ENCODE data around the gene GNB1.
"Not testable (repeated sequence)": the region's sequence is repeated elsewhere in the genome, so short reads cannot be mapped to it uniquely, and the experiment has no call there.

Gene GNB1

DNA sequence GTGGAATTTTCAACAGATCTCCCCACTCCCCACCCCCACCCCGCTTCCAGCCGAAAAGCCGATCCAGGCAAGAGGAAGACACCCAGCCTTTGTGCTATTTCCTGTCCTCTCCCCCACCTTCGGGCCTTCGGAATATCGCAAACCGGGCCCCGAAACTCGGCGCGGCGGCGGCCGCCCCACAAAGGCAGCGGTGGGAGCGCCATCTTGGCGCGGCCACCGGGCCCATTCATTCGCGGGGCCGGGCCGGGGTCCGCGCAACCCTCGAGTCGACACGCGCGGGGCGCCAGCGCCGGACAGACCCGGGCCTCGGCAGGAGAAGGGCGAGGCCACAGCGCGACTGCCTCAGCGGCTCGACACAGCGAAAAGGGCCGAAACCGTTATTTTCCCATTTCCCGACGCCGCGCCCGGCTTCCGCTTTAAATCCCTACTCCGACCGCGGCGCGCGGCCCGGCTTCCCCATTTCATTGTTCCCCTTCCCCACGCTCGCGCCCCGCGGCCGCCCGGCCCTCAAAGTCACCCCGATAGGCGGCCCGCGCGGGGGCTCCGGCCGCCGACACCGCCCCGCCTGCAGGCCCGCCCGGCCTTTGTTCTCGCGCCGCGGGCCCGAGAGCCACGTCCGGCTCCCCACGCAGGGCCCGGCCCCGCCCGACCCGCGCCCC lies 911 bp downstream of the GNB1 start:
- peak; percentile 58 for DNase-seq (ENCODE audit: low spot score)

DNA sequence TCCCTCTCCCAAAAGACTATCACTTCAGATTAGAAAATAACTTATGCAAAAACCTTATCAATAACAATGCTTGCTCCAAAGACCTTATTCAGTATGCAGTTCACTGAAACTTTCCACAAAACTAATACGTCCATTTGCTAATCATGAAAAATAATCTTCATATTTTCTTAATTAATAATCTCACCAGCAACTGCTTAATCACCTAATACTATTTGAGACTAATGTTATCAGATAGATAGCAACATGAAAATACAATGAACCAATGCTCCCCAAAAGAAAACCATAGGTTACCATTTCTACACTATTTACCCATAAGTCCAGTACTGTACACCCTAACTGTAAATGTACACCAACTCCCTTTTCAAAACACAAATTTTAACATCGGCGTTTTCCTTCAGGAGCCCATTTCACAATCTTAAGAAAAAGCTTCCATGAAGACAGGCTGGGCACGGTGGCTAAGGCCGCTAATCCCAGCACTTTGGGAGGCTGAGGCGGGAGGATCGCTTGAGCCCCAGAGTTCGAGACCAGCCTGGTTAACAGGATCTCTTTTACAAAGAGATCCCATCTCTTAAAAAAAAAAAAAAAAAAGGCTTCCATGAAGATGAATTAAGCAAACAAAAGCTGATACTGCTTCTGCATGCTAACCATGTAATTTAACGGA lies 1.7 kb downstream of the GNB1 start:
- no peak for DNase-seq (ENCODE audit: low spot score)

DNA sequence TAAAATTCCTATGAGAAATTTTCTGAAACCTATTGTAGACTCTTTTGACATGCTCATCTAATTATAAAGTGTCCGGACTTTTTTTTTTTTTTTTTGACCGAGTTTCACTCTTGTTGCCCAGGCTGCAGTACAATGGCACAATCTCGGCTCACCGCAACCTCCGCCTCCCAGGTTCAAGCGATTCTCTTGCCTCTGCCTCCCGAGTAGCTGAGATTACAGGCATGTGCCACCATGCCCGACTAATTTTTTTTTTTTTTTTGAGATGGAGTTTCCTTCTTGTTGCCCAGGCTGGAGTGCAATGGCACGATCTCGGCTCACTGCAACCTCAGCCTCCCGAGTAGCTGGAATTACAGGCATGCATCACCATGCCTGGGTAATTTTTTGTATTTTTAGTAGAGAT lies 7.0 kb downstream of the GNB1 start:
- not testable (repeated sequence) for DNase-seq (ENCODE audit: low spot score)

DNA sequence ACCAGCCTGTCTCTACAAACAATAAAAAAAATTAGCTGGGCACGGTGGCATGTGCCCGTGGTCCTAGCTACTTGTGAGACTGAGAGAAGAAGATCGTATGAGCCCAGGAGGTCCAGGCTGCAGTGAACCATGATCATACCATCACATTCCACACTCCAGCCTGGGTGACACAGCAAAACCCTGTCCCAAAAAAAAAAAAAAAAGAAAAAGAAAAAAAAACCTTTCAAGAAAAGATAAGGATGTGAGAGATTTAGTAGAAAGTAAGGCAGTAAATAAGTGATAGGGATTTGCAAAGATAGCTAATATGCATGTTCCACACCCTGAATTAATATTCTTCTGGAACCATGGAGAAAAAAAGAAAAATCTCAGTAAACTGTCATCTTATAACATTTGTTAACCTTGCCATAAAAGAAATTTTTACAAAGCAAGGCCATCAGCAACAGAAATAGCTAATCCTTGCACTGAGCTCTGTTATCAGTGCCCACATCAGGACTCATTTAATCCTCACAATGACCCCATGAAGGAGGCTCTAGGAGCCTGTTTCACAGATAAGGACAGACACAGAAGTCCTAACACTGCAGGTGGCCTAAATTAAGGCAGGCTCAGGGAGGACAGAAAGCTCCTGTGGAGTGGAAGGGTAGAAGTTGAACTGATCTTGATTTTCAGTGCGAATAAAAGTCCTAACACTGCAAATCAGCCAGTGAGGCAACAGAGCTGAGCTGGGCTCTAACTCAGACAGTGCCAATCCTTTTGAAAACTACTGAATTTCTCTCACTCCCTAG lies 7.6 kb downstream of the GNB1 start:
- DNase-seq (ENCODE audit: low spot score) = no peak

- DNase-seq (ENCODE audit: low spot score) = no peak
Observed at GRCh38 chr1:1881727-1882126, 9.2 kb downstream of the GNB1 start.

DNA sequence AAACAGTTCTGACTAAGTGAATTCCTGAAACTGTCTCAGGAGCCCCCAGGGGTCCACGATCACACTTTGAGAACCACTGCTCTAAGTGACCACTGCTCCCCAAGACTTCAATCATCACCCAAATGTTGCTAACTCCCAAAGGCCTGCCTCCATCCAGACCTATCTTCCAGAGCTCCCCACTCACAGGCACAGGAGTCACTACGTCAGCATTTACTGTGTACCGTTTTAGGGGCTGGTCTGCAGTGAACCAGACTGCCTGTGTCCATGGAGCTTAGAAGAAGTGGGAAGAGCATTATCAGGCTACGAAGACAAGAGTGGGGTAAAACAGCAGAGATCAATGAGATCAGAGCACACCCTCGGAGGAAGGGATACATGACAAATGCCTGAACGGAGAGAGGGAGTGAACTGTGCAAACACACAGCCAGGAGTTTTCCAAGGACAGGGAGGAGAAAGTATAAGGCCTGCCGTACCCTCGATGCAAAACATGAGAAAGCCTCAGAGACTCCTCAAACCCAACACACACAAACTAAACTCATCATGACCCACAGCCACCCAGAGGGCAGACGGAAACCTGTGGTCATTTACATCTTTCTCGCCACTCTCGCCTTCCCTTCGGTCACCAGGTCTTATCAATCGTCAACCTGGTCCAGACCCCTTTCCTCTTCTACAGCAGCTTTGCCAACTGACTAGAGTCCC lies 10.1 kb downstream of the GNB1 start:
- no peak for DNase-seq (ENCODE audit: low spot score)

GRCh38 chr1:1879942-1880341 lies 10.9 kb downstream of the GNB1 start:
- DNase-seq (ENCODE audit: low spot score) = no peak

DNA sequence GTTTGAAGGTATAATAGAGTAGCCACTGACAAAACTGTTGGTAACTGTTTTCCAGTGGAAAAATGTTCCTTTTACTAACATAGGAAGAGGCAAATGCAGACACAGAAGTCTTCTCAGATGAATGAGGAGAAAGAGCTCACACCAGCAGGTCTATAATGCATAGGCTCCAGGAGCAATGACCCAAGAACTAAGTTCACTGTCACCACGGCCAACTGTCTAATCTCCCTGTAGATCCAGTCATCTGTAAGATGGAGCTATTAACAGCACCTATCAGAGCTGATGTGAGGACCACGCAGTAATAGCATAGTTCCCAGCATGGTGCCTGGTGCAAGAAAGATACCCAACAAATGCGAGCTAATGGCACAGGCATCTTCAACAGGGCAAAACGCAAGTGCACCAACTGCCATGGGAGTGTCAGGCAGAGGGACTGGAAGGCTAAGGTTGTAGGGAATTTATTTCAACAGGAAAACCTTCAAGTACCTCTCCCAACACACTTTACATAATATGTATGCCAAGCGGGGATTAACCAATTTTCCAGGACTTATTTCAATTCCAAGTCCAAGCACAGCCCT lies 12.9 kb downstream of the GNB1 start:
- DNase-seq (ENCODE audit: low spot score) = no peak

- no peak for DNase-seq (ENCODE audit: low spot score)
Observed at GRCh38 chr1:1876335-1876930, 14.5 kb downstream of the GNB1 start.

GRCh38 chr1:1875932-1876331 lies 15.0 kb downstream of the GNB1 start:
- DNase-seq (ENCODE audit: low spot score) = no peak

DNA sequence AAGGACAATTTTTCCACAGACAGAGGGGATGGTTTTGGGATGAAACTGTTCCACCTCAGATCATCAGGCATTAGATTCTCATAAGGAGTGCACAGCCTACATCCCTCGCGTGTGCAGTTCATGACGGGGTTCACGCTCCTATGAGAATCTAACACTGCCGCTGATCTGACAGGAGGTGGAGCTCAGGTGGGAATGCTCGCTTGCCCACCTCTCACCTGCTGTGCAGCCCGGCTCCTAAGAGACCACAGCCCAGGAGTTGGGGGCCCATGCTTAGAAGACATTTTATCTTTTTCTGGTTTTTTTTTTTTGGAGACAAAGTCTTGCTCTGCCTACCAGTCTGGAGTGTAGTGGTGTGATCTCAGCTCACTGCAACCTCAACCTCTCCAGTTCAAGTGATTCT lies 16.0 kb downstream of the GNB1 start:
- no peak for DNase-seq (ENCODE audit: low spot score)

GRCh38 chr1:1873186-1873585 lies 17.7 kb downstream of the GNB1 start:
- no peak for DNase-seq (ENCODE audit: low spot score)

DNA sequence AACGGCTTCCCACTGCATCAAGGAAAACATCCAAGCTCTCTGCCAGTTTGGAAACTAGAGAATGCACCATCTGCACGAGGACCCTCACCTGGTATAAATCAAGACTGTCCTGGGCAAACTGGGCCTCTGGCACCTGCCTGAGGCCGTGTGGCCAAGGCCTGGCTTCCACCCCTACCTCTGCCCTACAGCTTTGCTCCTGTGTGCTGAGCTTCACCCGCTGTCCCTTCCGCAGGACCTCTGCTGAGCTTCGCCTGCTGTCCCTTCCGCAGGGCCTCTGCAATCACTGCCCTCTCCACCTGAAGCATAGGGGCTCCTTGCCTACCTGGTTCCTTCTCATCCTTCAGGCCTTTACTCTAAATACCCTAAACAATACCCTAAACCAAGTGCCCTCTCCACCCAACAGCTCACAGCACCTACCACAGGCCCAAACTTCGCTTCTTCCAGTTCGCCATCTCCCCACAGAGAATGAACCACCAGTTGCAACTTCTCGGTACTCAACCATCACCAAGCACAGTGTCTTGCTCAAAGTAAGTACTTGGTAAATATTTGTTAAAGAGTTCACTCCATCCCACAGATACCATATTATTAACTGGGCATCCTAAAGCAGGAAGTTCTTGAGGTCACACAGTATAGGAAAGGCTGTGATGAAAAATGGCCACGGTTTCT lies 18.4 kb downstream of the GNB1 start:
- DNase-seq (ENCODE audit: low spot score) = no peak

DNA sequence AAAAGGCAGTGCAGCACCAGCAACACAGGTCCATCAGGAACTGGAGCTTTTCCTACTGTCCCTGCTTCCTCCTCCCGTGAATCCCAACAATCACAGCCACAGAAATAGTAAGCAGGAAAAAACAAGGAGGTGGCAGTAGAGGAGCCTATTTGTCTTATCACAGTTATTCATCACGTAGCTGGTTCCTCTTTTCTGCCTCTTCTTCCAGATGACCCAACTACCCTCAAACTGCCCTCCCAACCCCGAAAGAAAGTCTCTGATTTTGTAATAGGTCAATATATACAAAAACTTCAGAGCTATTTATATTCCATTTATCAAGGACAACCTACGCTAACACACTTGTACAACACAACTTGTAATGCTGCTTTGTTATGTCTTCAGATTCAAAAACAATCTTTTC lies 21.4 kb downstream of the GNB1 start:
- DNase-seq (ENCODE audit: low spot score) = no peak

DNA sequence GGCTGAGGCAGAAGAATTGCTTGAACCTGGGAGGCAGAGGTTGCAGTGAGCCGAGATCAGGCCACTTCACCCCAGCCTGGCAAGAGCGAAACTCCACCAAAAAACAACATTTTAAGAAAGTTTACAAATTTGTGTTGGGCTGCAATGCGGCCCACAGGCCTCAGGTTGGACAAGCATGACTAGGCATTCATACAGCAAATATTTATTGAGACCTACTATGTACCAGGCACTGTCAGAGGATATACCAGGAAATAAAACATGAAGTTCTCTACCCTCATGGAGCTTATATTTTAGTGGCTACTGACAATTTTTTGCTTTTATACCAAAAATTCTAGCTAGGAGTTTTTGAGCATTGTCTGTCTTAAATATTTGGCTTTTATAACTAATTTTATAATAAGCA lies 23.7 kb downstream of the GNB1 start:
- no peak for DNase-seq (ENCODE audit: low spot score)

- DNase-seq (ENCODE audit: low spot score) = no peak
Observed at GRCh38 chr1:1862905-1863547, 27.9 kb downstream of the GNB1 start.

DNA sequence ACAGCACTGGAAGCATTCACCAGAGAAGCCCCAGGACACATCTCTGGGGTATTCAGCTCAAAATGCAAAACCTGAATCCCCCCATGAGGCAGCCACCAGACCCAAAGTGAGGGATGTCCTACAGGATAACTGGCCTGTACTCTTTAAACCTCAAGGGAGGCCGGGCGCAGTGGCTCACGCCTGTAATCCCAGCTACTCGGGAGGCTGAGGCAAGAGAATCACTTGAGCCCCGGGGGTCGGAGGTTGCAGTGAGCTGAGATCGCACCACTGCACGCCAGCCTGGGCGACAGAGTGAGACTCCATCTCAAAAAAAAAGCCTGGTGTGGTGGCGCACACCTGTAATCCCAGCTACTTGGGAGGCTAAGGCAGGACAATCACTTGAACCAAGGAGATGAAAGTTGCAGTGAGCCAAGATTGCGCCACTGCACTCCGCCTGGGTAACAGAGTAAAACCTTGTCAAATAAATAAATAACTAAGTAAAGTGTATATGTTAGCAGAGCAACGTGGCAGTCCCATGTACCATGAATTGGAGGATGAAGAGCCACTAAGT lies 29.1 kb downstream of the GNB1 start:
- DNase-seq (ENCODE audit: low spot score) = not testable (repeated sequence)

GRCh38 chr1:1861339-1861730 lies 29.6 kb downstream of the GNB1 start:
- no peak for DNase-seq (ENCODE audit: low spot score)

DNA sequence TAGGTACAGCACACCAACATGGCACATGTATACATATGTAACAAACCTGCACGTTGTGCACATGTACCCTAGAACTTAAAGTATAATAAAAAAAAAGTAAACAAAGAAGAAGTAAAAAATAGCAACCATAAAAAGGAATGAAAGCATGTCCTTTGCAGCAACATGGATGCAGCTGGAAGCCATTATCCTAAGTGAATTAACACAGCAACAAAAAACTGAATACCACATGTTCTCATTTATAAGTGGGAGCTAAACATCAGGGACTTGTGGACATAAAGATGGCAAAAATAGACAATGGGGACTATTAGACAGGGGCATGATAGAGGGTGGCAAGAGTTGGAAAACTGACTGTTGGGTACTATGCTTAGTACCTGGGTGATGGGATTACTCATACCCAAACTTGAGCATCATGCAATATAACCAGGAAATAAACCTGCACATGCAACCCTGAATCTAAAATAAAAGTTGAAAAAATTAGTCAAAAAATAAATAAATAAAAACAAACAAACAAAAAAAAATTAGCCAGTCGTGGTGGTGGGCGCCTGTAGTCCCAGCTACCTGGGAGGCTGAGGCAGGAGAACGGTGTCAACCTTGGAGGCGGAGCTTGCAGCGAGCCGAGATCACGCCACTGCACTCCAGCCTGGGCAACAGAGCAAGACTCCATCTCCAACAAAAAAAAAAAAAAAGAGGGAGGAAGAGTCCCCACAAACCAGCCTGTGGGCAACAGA lies 30.8 kb downstream of the GNB1 start:
- DNase-seq (ENCODE audit: low spot score) = not testable (repeated sequence)

Data from HuH-7.5 (cell line).